NB4 (cell line): ENCODE measurements around the gene ZSCAN18.

Experiments used
- CTCF ChIP-seq: IDR thresholded peaks from one replicate; pipeline ENCODE4 v1.5.1; 2012; ENCODE audit warnings: low read depth, low read length
- MYC ChIP-seq: IDR thresholded peaks from 2 replicates; pipeline ENCODE4 v1.6.1; 2011; ENCODE audit warnings: low read depth, low read length

- TF ChIP-seq CTCF (no peak), MYC (no peak)
Measured at GRCh38 chr19:58083021-58083420, 15.0 kb downstream of the ZSCAN18 start.
